Measurements from ENCODE around the gene COL18A1.

Gene COL18A1

GRCh38 chr21:45420061-45421041 lies 15.4 kb downstream of the COL18A1 start:
- ATAC-seq: peak; percentile 27
- TF ChIP-seq TSHZ2 (CRISPR knock-in tag; IDR thresholded peaks at IDR 0.05) (no peak), ZNF70 (CRISPR knock-in tag; IDR thresholded peaks at IDR 0.05) (no peak)

- no peak for TF ChIP-seq PATZ1 (CRISPR knock-in tag; IDR thresholded peaks at IDR 0.05; ENCODE audit: borderline replicate concordance)
These were observed 16.3 kb downstream of the COL18A1 start for GRCh38 chr21:45421071-45421845.

GRCh38 chr21:45421846-45422775 lies 17.1 kb downstream of the COL18A1 start:
- no peak for TF ChIP-seq ZNF70 (CRISPR knock-in tag; IDR thresholded peaks at IDR 0.05)
- no peak for TF ChIP-seq ZNF565 (CRISPR knock-in tag; conservative IDR thresholded peaks at IDR 0.05; ENCODE audit: low read depth)
- TF ChIP-seq OSR1 (CRISPR knock-in tag; IDR thresholded peaks at IDR 0.05): no peak
- no peak for TF ChIP-seq TCF4 (CRISPR knock-in tag; IDR thresholded peaks at IDR 0.05; ENCODE audit: borderline replicate concordance)
- TF ChIP-seq GLIS3 (CRISPR knock-in tag; IDR thresholded peaks at IDR 0.05): no peak
- no peak for ATAC-seq

More at GRCh38 chr21:45421071-45421845, 16.3 kb downstream of the COL18A1 start:
- ATAC-seq: peak; percentile 4; the same call in 1 of the 3 replicates

- no peak for ATAC-seq
- TF ChIP-seq PPARA (CRISPR knock-in tag; IDR thresholded peaks at IDR 0.05; ENCODE audit: borderline replicate concordance) (no peak), ZNF70 (CRISPR knock-in tag; IDR thresholded peaks at IDR 0.05) (no peak), ARNTL (CRISPR knock-in tag; IDR thresholded peaks at IDR 0.05; ENCODE audit: borderline replicate concordance, low read depth) (no peak), SNAI2 (CRISPR knock-in tag; IDR thresholded peaks at IDR 0.05) (no peak), RARB (CRISPR knock-in tag; IDR thresholded peaks at IDR 0.05) (no peak), TOX (CRISPR knock-in tag; IDR thresholded peaks at IDR 0.05; ENCODE audit: borderline replicate concordance) (no peak), PATZ1 (CRISPR knock-in tag; IDR thresholded peaks at IDR 0.05; ENCODE audit: borderline replicate concordance) (no peak), OSR1 (CRISPR knock-in tag; IDR thresholded peaks at IDR 0.05) (no peak), ISL1 (CRISPR knock-in tag; IDR thresholded peaks at IDR 0.05) (no peak), BACH2 (CRISPR knock-in tag; IDR thresholded peaks at IDR 0.05; ENCODE audit: borderline replicate concordance) (no peak), CREB5 (CRISPR knock-in tag; IDR thresholded peaks at IDR 0.05; ENCODE audit: low read depth) (no peak), CSRNP3 (CRISPR knock-in tag; IDR thresholded peaks at IDR 0.05) (no peak), CSDC2 (CRISPR knock-in tag; IDR thresholded peaks at IDR 0.05) (no peak), ZC3H10 (CRISPR knock-in tag; IDR thresholded peaks at IDR 0.05) (no peak), ZNF565 (CRISPR knock-in tag; conservative IDR thresholded peaks at IDR 0.05; ENCODE audit: low read depth) (no peak), ZFP3 (CRISPR knock-in tag; IDR thresholded peaks at IDR 0.05) (no peak), ESRRG (CRISPR knock-in tag; IDR thresholded peaks at IDR 0.05) (no peak)
These were observed 18.4 kb downstream of the COL18A1 start for GRCh38 chr21:45423201-45423955.
